Loucy (cell line): ENCODE measurements around the gene RACGAP1.

Source experiments
- EZH2phosphoT487 ChIP-seq: fragments of 200-600 bp; IDR thresholded peaks from 2 replicates; pipeline ENCODE4 v1.6.1; 2018; ENCODE audit warnings: antibody characterized with exemption, mild to moderate bottlenecking, moderate library complexity, borderline replicate concordance
- TF ChIP-seq, protein P1 (sequence below): fragments of 200-600 bp; sonication (generic); conservative IDR thresholded peaks from 2 replicates; pipeline ENCODE4 v1.5.1; 2014; ENCODE audit warnings: mild to moderate bottlenecking, antibody characterized with exemption, low read length

- no peak for TF ChIP-seq EZH2phosphoT487
- TF ChIP-seq, protein P1, sequence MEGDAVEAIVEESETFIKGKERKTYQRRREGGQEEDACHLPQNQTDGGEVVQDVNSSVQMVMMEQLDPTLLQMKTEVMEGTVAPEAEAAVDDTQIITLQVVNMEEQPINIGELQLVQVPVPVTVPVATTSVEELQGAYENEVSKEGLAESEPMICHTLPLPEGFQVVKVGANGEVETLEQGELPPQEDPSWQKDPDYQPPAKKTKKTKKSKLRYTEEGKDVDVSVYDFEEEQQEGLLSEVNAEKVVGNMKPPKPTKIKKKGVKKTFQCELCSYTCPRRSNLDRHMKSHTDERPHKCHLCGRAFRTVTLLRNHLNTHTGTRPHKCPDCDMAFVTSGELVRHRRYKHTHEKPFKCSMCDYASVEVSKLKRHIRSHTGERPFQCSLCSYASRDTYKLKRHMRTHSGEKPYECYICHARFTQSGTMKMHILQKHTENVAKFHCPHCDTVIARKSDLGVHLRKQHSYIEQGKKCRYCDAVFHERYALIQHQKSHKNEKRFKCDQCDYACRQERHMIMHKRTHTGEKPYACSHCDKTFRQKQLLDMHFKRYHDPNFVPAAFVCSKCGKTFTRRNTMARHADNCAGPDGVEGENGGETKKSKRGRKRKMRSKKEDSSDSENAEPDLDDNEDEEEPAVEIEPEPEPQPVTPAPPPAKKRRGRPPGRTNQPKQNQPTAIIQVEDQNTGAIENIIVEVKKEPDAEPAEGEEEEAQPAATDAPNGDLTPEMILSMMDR = peak; percentile 99
These were observed 30.7 kb upstream of the RACGAP1 start for GRCh38 chr12:50055831-50056638.
